ENCODE data around the gene SMIM15.

- TF ChIP-seq CTCF (IDR thresholded peaks at IDR 0.05; ENCODE audit: extremely low read depth in 1 of 2, insufficient read depth in 1 of 2, low read depth in 1 of 2, low read length in 2 of 2) (no peak), JUN (IDR thresholded peaks at IDR 0.05; ENCODE audit: borderline replicate concordance, insufficient read depth, insufficient read length, low read depth) (no peak), POLR2A (IDR thresholded peaks at IDR 0.05; ENCODE audit: low read depth, low read length) (no peak), EZH2 (IDR thresholded peaks at IDR 0.05; ENCODE audit: borderline replicate concordance, low read depth, low read length, severe bottlenecking) (no peak), POLR2AphosphoS5 (IDR thresholded peaks at IDR 0.05; ENCODE audit: insufficient read depth, low read depth, low read length) (no peak), MAX (IDR thresholded peaks at IDR 0.05; ENCODE audit: insufficient read depth, insufficient read length) (no peak), GATA2 (IDR thresholded peaks at IDR 0.05; ENCODE audit: insufficient read depth, insufficient read length, low read depth, low read length) (no peak), MYC (IDR thresholded peaks at IDR 0.05; ENCODE audit: low read depth, low read length) (no peak)
Measured at GRCh38 chr5:61139931-61140330, 22.3 kb downstream of the SMIM15 start.
